ENCODE measurements around the gene MAPK10.

GRCh38 chr4:85952528-85952927 lies 407.3 kb downstream of the MAPK10 start:
- TF ChIP-seq POLR2AphosphoS5 (IDR thresholded peaks at IDR 0.05; ENCODE audit: low read depth, low read length) (no peak), FOXP2 (optimal IDR thresholded peaks at IDR 0.05; ENCODE audit: borderline replicate concordance, extremely low read depth, extremely low read length, insufficient read depth) (no peak), SIN3A (IDR thresholded peaks at IDR 0.05; ENCODE audit: borderline replicate concordance, insufficient read depth, low read length) (no peak), REST (IDR thresholded peaks at IDR 0.05; ENCODE audit: insufficient read depth in 1 of 2, low read depth in 2 of 2, low read length in 2 of 2) (no peak), TAF1 (IDR thresholded peaks at IDR 0.05; ENCODE audit: borderline replicate concordance, insufficient read depth, low read length) (no peak)

Data from PFSK-1 (cell line).